GM12873 (cell line): ENCODE data around the gene CSTPP1.

Experiments used
- TF ChIP-seq, protein P1 (sequence below): IDR thresholded peaks from 2 replicates; pipeline ENCODE4 v1.5.1; 2012; ENCODE audit warnings: low read depth, mild to moderate bottlenecking, moderate library complexity, low read length, control low read depth; ENCODE audit not compliant: insufficient read depth; ENCODE audit errors: missing control alignments

The CSTPP1 gene

DNA sequence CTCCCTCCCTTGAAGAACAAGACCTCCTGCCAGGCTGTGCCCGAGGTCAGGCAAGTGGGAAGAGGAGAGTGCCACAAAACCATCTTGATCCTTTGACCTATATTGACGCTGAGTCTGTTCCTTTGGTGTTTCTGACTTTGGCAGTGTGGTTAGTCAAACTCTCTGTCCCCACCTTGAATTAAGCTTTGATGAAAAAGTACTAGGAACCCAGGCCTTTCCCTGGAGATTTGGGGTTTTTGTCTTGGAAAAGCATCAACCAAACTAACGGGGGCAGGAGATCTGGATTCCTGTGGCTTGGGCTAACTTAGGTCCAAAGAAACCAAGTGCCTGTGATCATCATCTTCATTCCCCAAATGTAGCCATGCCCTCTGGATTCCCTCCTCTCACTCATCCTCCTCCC is 199.8 kb downstream of the CSTPP1 start:
- TF ChIP-seq, protein P1, sequence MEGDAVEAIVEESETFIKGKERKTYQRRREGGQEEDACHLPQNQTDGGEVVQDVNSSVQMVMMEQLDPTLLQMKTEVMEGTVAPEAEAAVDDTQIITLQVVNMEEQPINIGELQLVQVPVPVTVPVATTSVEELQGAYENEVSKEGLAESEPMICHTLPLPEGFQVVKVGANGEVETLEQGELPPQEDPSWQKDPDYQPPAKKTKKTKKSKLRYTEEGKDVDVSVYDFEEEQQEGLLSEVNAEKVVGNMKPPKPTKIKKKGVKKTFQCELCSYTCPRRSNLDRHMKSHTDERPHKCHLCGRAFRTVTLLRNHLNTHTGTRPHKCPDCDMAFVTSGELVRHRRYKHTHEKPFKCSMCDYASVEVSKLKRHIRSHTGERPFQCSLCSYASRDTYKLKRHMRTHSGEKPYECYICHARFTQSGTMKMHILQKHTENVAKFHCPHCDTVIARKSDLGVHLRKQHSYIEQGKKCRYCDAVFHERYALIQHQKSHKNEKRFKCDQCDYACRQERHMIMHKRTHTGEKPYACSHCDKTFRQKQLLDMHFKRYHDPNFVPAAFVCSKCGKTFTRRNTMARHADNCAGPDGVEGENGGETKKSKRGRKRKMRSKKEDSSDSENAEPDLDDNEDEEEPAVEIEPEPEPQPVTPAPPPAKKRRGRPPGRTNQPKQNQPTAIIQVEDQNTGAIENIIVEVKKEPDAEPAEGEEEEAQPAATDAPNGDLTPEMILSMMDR, result no peak

DNA sequence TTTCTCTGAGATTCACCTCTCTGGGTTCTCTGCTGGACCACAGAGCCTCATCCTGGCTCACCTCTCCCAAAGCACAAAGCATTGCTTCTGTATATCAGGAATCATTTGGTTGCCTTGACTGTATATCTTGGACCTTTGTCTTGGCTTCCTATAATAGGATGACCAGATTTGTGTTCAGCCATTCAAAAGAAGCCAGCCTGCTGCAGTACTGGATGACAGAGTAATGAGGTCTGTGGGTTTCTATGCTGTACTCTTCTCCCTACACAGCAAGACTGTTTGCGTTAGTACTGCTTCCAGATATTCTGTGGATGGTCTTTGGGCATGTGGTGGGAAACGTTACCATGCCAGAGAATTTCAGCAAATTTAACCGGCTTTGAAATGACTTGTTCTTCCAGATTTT is 200.4 kb downstream of the CSTPP1 start:
- TF ChIP-seq, protein P1, result no peak

DNA sequence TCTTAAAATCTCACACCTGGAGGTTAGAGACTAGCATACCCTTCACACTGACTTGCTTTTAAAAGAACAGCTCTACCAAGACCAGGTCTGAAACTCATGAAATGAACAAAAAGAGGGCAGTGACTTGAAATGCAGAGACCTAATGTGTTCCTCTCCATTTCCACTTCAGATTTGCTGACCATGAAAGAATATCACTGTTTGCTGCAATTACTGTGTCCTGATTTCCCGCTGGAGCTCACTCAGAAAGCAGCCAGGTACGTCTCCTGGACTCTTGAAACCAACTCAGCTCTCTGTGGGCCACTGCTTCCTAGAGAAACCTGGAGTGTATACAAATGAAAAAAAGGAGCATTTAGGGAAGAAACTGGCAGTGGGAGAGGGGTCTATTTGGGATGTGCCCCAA is 200.9 kb downstream of the CSTPP1 start:
- TF ChIP-seq, protein P1, result no peak

DNA sequence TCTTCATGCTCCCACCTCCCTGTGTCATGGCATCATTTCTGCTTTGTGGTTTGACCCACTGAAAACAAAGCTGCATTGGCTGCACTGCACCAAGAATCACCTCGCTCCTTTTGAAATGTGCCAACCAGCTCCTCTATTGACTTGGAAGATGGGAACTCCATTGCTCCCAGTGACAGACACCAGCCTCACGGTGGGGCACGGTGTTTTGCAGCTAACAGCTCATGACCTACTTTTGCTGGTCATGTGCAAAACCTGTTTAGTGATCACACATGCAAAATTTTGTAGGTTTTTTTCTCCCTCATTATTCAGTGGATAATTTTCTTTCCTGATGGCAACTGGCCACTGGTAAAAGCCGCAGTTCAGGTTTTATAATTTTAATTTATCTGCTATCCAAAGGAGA is 203.3 kb downstream of the CSTPP1 start:
- TF ChIP-seq, protein P1, result no peak

DNA sequence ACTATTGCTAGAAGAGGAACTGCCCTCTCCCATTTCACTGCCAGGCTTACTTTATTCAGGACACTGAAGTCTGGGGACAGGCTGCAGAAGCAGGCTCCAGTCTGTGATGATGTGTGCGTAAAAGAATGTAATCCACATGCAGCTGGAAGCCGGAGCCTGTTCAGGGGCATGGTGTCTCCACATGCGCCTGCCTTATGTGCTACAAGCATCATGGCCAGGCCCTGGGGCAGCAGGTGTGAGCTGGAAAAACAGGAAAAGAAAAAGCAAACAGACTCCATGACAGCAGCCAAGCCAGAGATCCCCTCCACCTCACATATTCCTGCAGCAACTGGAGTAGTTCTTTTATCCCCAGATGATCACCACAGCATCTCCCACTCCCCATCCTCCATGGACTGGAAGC is 206.8 kb downstream of the CSTPP1 start:
- TF ChIP-seq, protein P1, result no peak

DNA sequence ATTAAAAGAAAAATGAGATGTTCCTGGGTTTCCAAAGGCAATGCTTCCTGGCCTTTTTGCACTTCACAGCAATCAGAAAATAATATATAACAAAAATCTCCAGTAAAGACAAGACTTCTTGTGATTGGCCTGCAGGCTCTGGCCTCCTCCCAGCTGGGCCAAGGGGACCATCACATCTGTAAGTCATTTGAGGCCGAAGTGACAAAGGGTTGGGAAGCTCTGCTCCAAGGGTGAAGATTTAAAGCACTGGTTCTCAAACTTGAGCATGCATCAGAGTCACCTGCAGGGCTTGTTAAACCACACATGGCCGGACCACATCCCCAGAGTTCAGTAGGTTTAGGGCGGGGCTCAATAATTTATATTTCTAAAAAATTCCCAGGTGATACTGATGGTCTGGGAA is 208.0 kb downstream of the CSTPP1 start:
- TF ChIP-seq, protein P1, result no peak

DNA sequence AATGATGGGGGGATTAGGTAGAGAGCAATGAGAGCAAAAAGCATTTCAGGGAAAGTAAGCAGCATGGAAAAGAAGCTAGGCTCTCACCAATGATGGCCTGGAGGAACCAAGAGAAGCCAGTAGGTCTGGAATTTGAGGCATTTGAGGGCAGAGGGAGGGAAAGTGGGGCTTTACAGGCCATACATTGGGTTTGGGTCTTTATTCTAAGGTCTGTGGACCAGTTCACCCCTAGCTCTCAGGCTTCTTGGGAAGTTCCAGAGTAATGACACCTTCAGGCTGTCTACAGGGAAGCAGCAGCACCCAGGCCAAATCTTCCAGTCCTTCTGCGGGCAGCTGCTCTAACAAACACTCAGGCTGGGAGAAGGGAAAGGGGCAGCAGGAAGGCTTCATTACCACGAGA is 210.7 kb downstream of the CSTPP1 start:
- TF ChIP-seq, protein P1, result no peak
